Ovary (tissue), 3 donors: Measurements from ENCODE around the gene SRSF7.

Source experiments
- POLR2A ChIP-seq: fragments of 450-650 bp; IDR thresholded peaks from one replicate; pipeline ENCODE4 v1.6.1; 2017; ENCODE audit warnings: antibody characterized with exemption, mild to moderate bottlenecking, moderate library complexity
- TF ChIP-seq, protein P1 (sequence below), 3 donors: fragments of 450-650 bp in 2 of 3; fragments of 200-600 bp in 1 of 3; IDR thresholded peaks; one replicate each; pipeline versions ENCODE4 v1.5.1 to v1.8.0; 2016 to 2022; ENCODE audit warnings: antibody characterized with exemption in 3 of 3, mild to moderate bottlenecking in 1 of 3
- donor health status: DM: no; HTN: no; CAD: no.

DNA sequence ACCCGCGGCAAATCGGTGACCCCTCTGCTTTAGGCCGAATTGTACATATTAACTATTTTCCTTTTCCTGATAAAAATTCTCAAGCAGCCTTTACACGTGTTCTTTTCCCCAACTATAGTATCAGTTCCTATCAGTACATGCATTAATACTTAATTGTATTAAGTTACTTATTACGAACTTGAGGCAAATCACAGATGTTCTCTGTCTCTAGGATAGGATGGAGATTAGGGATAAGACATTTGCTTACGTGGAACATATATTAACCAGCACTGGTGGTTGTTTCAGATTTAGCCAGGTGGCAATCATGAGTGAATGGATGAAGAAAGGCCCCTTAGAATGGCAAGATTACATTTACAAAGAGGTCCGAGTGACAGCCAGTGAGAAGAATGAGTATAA, 27.5 kb upstream of the SRSF7 start:
- TF ChIP-seq, protein P1, sequence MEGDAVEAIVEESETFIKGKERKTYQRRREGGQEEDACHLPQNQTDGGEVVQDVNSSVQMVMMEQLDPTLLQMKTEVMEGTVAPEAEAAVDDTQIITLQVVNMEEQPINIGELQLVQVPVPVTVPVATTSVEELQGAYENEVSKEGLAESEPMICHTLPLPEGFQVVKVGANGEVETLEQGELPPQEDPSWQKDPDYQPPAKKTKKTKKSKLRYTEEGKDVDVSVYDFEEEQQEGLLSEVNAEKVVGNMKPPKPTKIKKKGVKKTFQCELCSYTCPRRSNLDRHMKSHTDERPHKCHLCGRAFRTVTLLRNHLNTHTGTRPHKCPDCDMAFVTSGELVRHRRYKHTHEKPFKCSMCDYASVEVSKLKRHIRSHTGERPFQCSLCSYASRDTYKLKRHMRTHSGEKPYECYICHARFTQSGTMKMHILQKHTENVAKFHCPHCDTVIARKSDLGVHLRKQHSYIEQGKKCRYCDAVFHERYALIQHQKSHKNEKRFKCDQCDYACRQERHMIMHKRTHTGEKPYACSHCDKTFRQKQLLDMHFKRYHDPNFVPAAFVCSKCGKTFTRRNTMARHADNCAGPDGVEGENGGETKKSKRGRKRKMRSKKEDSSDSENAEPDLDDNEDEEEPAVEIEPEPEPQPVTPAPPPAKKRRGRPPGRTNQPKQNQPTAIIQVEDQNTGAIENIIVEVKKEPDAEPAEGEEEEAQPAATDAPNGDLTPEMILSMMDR (IDR thresholded peaks at IDR 0.05) = no peak
- TF ChIP-seq POLR2A = no peak
